Neuronal stem cell (in vitro differentiated cells): ENCODE results near the gene OR8B2.

Experiments used
- DNase-seq: peaks from one replicate; pipeline ENCODE4 v3.0.0-alpha.2; 2013; ENCODE audit warnings: low spot score
- H2AFZ ChIP-seq: one replicate; pipeline ENCODE4 v1.6.1; 2013; ENCODE audit warnings: mild to moderate bottlenecking, low read length, inconsistent platforms
- H2AK5ac ChIP-seq: 2 replicates; pipeline ENCODE4 v1.6.1; 2013; ENCODE audit warnings: low read depth, mild to moderate bottlenecking, inconsistent platforms, low read length, moderate library complexity, mixed read lengths
- H2BK120ac ChIP-seq: 2 replicates; pipeline ENCODE4 v1.6.1; 2013; ENCODE audit warnings: low read depth, mild to moderate bottlenecking, inconsistent platforms, low read length, moderate library complexity, mixed read lengths
- H2BK12ac ChIP-seq: one replicate; pipeline ENCODE4 v1.6.1; 2013; ENCODE audit warnings: low read length, inconsistent platforms
- H2BK15ac ChIP-seq: 2 replicates; pipeline ENCODE4 v1.6.1; 2013; ENCODE audit warnings: mild to moderate bottlenecking, low read length, inconsistent platforms, mixed read lengths
- H2BK5ac ChIP-seq: one replicate; pipeline ENCODE4 v1.6.1; 2013; ENCODE audit warnings: inconsistent platforms, mild to moderate bottlenecking, low read length, moderate library complexity
- H3K14ac ChIP-seq: one replicate; pipeline ENCODE4 v1.6.1; 2013; ENCODE audit warnings: low read length, inconsistent platforms
- H3K18ac ChIP-seq: 2 replicates; pipeline ENCODE4 v1.6.1; 2013; ENCODE audit warnings: low read length, inconsistent platforms
- H3K23ac ChIP-seq: 2 replicates; pipeline ENCODE4 v1.6.1; 2013; ENCODE audit warnings: low read depth, mild to moderate bottlenecking, mixed read lengths, low read length, inconsistent platforms; ENCODE audit not compliant: poor library complexity
- H3K27ac ChIP-seq: replicated peaks from 3 replicates; pipeline ENCODE4 v1.5.1; 2013; ENCODE audit warnings: low read length, inconsistent platforms
- H3K27me3 ChIP-seq, 3 experiments: 2 replicates each; pipeline ENCODE4 v1.6.1; 2013; ENCODE audit warnings: low read length in 3 of 3, mild to moderate bottlenecking in 2 of 3, inconsistent platforms in 1 of 3, low read depth in 1 of 3, mixed read lengths in 1 of 3, moderate library complexity in 1 of 3; ENCODE audit not compliant: control insufficient read depth in 3 of 3, insufficient read depth in 3 of 3
- H3K36me3 ChIP-seq, 2 donors: replicated peaks in 1 of 2; 2 replicates each; pipeline ENCODE4 v1.6.1; 2013; ENCODE audit warnings: low read length in 2 of 2; ENCODE audit not compliant: control insufficient read depth in 2 of 2, insufficient read depth in 2 of 2
- H3K4ac ChIP-seq: 2 replicates; pipeline ENCODE4 v1.6.1; 2013; ENCODE audit warnings: inconsistent platforms, mild to moderate bottlenecking, low read length, moderate library complexity
- H3K4me1 ChIP-seq, 2 donors: 1 replicate in 1 of 2; 2 replicates in 1 of 2; pipeline ENCODE4 v1.6.1; 2013; ENCODE audit warnings: low read length in 2 of 2, low read depth in 1 of 2; ENCODE audit not compliant: control insufficient read depth in 2 of 2, insufficient read depth in 1 of 2
- H3K4me2 ChIP-seq: one replicate; pipeline ENCODE4 v1.6.1; 2013; ENCODE audit warnings: mild to moderate bottlenecking, low read length, inconsistent platforms; ENCODE audit not compliant: insufficient read depth, poor library complexity, severe bottlenecking
- H3K4me3 ChIP-seq, 2 donors: 2 replicates each; pipeline ENCODE4 v1.5.1; 2013; ENCODE audit warnings: low read length in 2 of 2, mild to moderate bottlenecking in 2 of 2, inconsistent platforms in 1 of 2, moderate library complexity in 1 of 2
- H3K79me1 ChIP-seq: one replicate; pipeline ENCODE4 v1.6.1; 2013; ENCODE audit warnings: low read depth, mild to moderate bottlenecking, inconsistent platforms, low read length, moderate library complexity
- H3K9ac ChIP-seq: one replicate; pipeline ENCODE4 v1.6.1; 2013; ENCODE audit warnings: mild to moderate bottlenecking, low read depth, low read length, inconsistent platforms; ENCODE audit not compliant: poor library complexity
- H3K9me3 ChIP-seq, 2 donors: replicated peaks in 1 of 2; 2 replicates each; pipeline versions ENCODE3 to v1.6.1; 2013; ENCODE audit warnings: low read length in 2 of 2, mild to moderate bottlenecking in 2 of 2, inconsistent platforms in 1 of 2, low read depth in 1 of 2, mixed read lengths in 1 of 2, moderate library complexity in 1 of 2; ENCODE audit not compliant: control insufficient read depth in 2 of 2, insufficient read depth in 1 of 2
- H4K8ac ChIP-seq: one replicate; pipeline ENCODE4 v1.6.1; 2013; ENCODE audit warnings: low read depth, mild to moderate bottlenecking, inconsistent platforms, low read length, moderate library complexity
- H4K91ac ChIP-seq: one replicate; pipeline ENCODE4 v1.6.1; 2013; ENCODE audit warnings: low read length, low read depth, mild to moderate bottlenecking, inconsistent platforms; ENCODE audit not compliant: poor library complexity
- WGBS, 2 donors: extraction: QIAGEN DNeasy Blood & Tissue Kit; methylation state at CpG; one replicate each; pipeline ENCODE4 v1.1.7; 2013; ENCODE audit warnings: missing lambda C conversion rate in 2 of 2, mixed read lengths in 1 of 2; ENCODE audit not compliant: insufficient read length in 2 of 2, insufficient replicate concordance in 1 of 2; ENCODE audit errors: extremely low coverage in 2 of 2; 5-methylcytosine and 5-hydroxymethylcytosine counted together

The OR8B2 gene

DNA sequence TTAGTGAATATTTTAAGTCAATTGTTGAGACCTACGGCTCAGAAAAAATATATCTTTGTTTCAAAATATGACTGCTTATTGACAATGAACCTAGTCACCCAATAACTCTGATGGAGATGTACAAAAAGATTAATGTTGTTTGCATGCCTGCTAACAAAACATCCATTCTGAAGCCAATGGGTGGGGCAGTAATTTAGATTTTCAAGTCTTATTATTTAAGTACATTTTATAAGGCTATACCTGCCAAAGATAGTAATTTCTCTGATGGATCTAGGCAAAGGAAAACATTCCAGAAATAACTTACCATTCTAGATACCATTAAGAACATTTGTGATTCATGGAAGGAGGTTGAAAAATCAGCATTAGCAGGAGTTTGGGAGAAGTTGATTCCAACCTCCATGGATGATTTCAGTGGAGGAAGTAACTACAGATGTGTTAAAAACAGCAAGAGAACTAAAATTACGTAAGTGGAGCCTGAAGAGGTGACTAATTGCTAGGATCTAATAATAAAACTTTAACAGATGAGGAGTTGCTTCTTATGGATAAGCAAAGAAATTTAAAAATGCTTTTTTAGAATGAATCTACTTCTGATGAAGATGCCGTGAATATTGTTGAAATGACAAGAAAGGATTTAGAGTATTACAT is 37.9 kb downstream of the OR8B2 start:
- Histone ChIP-seq H3K18ac (no peak overlapping the region), H3K14ac (no peak overlapping the region), H3K9ac (no peak overlapping the region), H3K27ac (no peak overlapping the region), H2BK120ac (no peak overlapping the region), H2BK12ac (no peak overlapping the region), H3K9me3 (no peaks in the 10 kb centered on the region), H4K91ac (no peak overlapping the region), H3K36me3 (no peaks in the 10 kb centered on the region), H3K4me3 (no peak overlapping the region), H3K27me3 (no peaks in the 10 kb centered on the region), H3K23ac (no peak overlapping the region), H2AFZ (no peak overlapping the region), H2BK15ac (no peak overlapping the region), H3K4ac (no peak overlapping the region), H2BK5ac (no peak overlapping the region), H3K4me2 (no peak overlapping the region), H3K79me1 (no peaks in the 10 kb centered on the region), H3K4me1 (no peaks in the 10 kb centered on the region), H2AK5ac (no peak overlapping the region), H4K8ac (no peak overlapping the region)
- no peak for DNase-seq
- no CpG with 5 or more reads among the region's 3 CpGs for WGBS, 2 donors

- no peak overlapping the region for H2AFZ ChIP-seq
- no peak overlapping the region for H2BK12ac ChIP-seq
- no peak overlapping the region for H4K91ac ChIP-seq
- H3K4me2 ChIP-seq: no peak overlapping the region
- no peaks in the 10 kb centered on the region for H3K79me1 ChIP-seq
- no peaks in the 10 kb centered on the region for H3K9me3 ChIP-seq
- no peak overlapping the region for H4K8ac ChIP-seq
- no peak overlapping the region for H2BK120ac ChIP-seq
- H2AK5ac ChIP-seq: no peak overlapping the region
- H3K27me3 ChIP-seq: no peaks in the 10 kb centered on the region
- no peak overlapping the region for H3K27ac ChIP-seq
- no peaks in the 10 kb centered on the region for H3K4me1 ChIP-seq
- H3K4me3 ChIP-seq: no peak overlapping the region
- no peak overlapping the region for H3K9ac ChIP-seq
- no CpG with 5 or more reads among the region's 5 CpGs for WGBS, 2 donors
- H3K4ac ChIP-seq: no peak overlapping the region
- no peak overlapping the region for H2BK5ac ChIP-seq
- no peak overlapping the region for H3K14ac ChIP-seq
- no peak overlapping the region for H2BK15ac ChIP-seq
- no peak for DNase-seq
- H3K36me3 ChIP-seq: no peaks in the 10 kb centered on the region
- H3K23ac ChIP-seq: no peak overlapping the region
- no peak overlapping the region for H3K18ac ChIP-seq
These were observed 40.0 kb downstream of the OR8B2 start for GRCh38 chr11:124344346-124344745.

- DNase-seq: no peak
- Histone ChIP-seq H3K9me3 (no peaks in the 10 kb centered on the region), H3K14ac (no peak overlapping the region), H2BK12ac (no peak overlapping the region), H2BK15ac (no peak overlapping the region), H3K18ac (no peak overlapping the region), H3K79me1 (no peaks in the 10 kb centered on the region), H2AFZ (no peak overlapping the region), H3K36me3 (no peaks in the 10 kb centered on the region), H3K4me1 (no peaks in the 10 kb centered on the region), H4K8ac (no peak overlapping the region), H3K27me3 (no peaks in the 10 kb centered on the region), H3K27ac (no peak overlapping the region), H2AK5ac (no peak overlapping the region), H3K4ac (no peak overlapping the region), H3K9ac (no peak overlapping the region), H3K4me2 (no peak overlapping the region), H3K23ac (no peak overlapping the region), H4K91ac (no peak overlapping the region), H3K4me3 (no peak overlapping the region), H2BK120ac (no peak overlapping the region), H2BK5ac (no peak overlapping the region)
- WGBS, 2 donors: no CpG with 5 or more reads among the region's 2 CpGs
These were observed 44.2 kb downstream of the OR8B2 start for GRCh38 chr11:124340142-124340447.

GRCh38 chr11:124339396-124340141 is 44.7 kb downstream of the OR8B2 start:
- Histone ChIP-seq H2AFZ (no peak overlapping the region), H3K9me3 (no peaks in the 10 kb centered on the region), H3K27me3 (no peaks in the 10 kb centered on the region), H2AK5ac (no peak overlapping the region), H3K36me3 (no peaks in the 10 kb centered on the region), H2BK5ac (no peak overlapping the region), H2BK12ac (no peak overlapping the region), H3K9ac (no peak overlapping the region), H3K79me1 (no peaks in the 10 kb centered on the region), H3K4me3 (no peak overlapping the region), H3K14ac (no peak overlapping the region), H3K27ac (no peak overlapping the region), H2BK15ac (no peak overlapping the region), H3K4me2 (no peak overlapping the region), H3K23ac (no peak overlapping the region), H3K18ac (no peak overlapping the region), H3K4ac (no peak overlapping the region), H2BK120ac (no peak overlapping the region), H4K8ac (no peak overlapping the region), H4K91ac (no peak overlapping the region), H3K4me1 (no peaks in the 10 kb centered on the region)
- no CpG with 5 or more reads among the region's 6 CpGs for WGBS, 2 donors
- DNase-seq: no peak
